Neural cell (in vitro differentiated cells): Measurements from ENCODE around the gene GFPT2. TPM values are rescaled to one million over a fixed set of nuclear protein-coding genes. Genes with fewer than 3 reads are reported as not detected.
A peak's percentile ranks its signal among the peaks of the same experiment; 100 is the strongest.

Experiments used
- H2AFZ ChIP-seq: fragments of 200-600, 300-800 bp; sonication (generic), shearing (Covaris generic); 2 replicates; pipeline ENCODE4 v1.6.0; 2014; ENCODE audit warnings: low read depth, mild to moderate bottlenecking, antibody characterized with exemption, low read length, moderate library complexity
- H3F3A ChIP-seq: fragments of 200-600 bp; shearing (Covaris generic); 2 replicates; pipeline ENCODE4 v1.6.1; 2016; ENCODE audit warnings: mild to moderate bottlenecking, moderate library complexity, mixed read lengths, antibody characterized with exemption, low read length; ENCODE audit not compliant: insufficient read depth, poor library complexity, severe bottlenecking
- H3K27ac ChIP-seq: fragments of 200-600, 300-800 bp; sonication (generic), shearing (Covaris generic); 2 replicates; pipeline ENCODE4 v1.5.1; 2014; ENCODE audit warnings: mild to moderate bottlenecking, low read length, moderate library complexity
- H3K27me3 ChIP-seq: fragments of 300-800, 200-600 bp; sonication (generic), shearing (Covaris generic); 2 replicates; pipeline ENCODE4 v1.6.0; 2014; ENCODE audit warnings: mild to moderate bottlenecking, low read depth, low read length, moderate library complexity; ENCODE audit not compliant: insufficient read depth
- H3K36me3 ChIP-seq: fragments of 300-800, 200-600 bp; sonication (generic), shearing (Covaris generic); 2 replicates; pipeline ENCODE4 v1.5.1; 2014; ENCODE audit warnings: mild to moderate bottlenecking, antibody characterized with exemption, low read length, moderate library complexity; ENCODE audit not compliant: insufficient read depth
- H3K4me2 ChIP-seq: fragments of 300-800, 200-600 bp; sonication (generic), shearing (Covaris generic); 2 replicates; pipeline ENCODE4 v1.6.0; 2014; ENCODE audit warnings: mild to moderate bottlenecking, low read length
- H3K4me3 ChIP-seq: fragments of 300-800, 200-600 bp; sonication (generic), shearing (Covaris generic); 2 replicates; pipeline ENCODE4 v1.5.1; 2014; ENCODE audit warnings: mild to moderate bottlenecking, low read length, moderate library complexity
- H3K79me2 ChIP-seq: fragments of 200-600 bp; shearing (Covaris generic); replicated peaks from 2 replicates; pipeline ENCODE4 v1.6.0; 2014; ENCODE audit warnings: mild to moderate bottlenecking, low read length, moderate library complexity; ENCODE audit not compliant: insufficient read depth
- H3K9ac ChIP-seq: fragments of 300-800, 200-600 bp; sonication (generic), shearing (Covaris generic); 2 replicates; pipeline ENCODE4 v1.6.1; 2016; ENCODE audit warnings: mild to moderate bottlenecking, low read length, mixed read lengths
- H3K9me2 ChIP-seq: fragments of 200-600 bp; shearing (Covaris generic); 2 replicates; pipeline ENCODE4 v1.6.1; 2016; ENCODE audit warnings: mild to moderate bottlenecking, low read length, mixed read lengths; ENCODE audit not compliant: insufficient read depth
- H3K9me3 ChIP-seq: fragments of 200-600, 300-800 bp; sonication (generic), shearing (Covaris generic); 2 replicates; pipeline ENCODE4 v1.6.1; 2016; ENCODE audit warnings: mild to moderate bottlenecking, mixed run types, low read length, moderate library complexity, mixed read lengths
- H4K20me1 ChIP-seq: fragments of 200-600 bp; shearing (Covaris generic); 2 replicates; pipeline ENCODE4 v1.6.1; 2016; ENCODE audit warnings: mild to moderate bottlenecking, mixed run types; ENCODE audit not compliant: insufficient read depth
- CTCF ChIP-seq: fragments of 450-650 bp; IDR thresholded peaks from 2 replicates; pipeline ENCODE4 v1.5.1; 2014; ENCODE audit warnings: antibody characterized with exemption, mild to moderate bottlenecking, moderate library complexity; ENCODE audit not compliant: poor library complexity, severe bottlenecking
- EP300 ChIP-seq: fragments of 450-650 bp; conservative IDR thresholded peaks from 2 replicates; pipeline ENCODE4 v1.6.1; 2014; ENCODE audit warnings: antibody characterized with exemption, mild to moderate bottlenecking, moderate library complexity; ENCODE audit not compliant: poor library complexity, severe bottlenecking
- EZH2 ChIP-seq: fragments of 200-600, 300-800 bp; shearing (Covaris generic), sonication (generic); IDR thresholded peaks from 2 replicates; pipeline ENCODE4 v1.6.1; 2014; ENCODE audit warnings: antibody characterized with exemption, low read length, borderline replicate concordance, mild to moderate bottlenecking; ENCODE audit not compliant: insufficient read depth, poor library complexity, severe bottlenecking
- MXI1 ChIP-seq: fragments of 450-650 bp; conservative IDR thresholded peaks from 2 replicates; pipeline ENCODE4 v1.6.1; 2014; ENCODE audit warnings: antibody characterized with exemption, mild to moderate bottlenecking; ENCODE audit not compliant: poor library complexity, severe bottlenecking
- POLR2AphosphoS5 ChIP-seq: IDR thresholded peaks from 2 replicates; pipeline ENCODE4 v1.6.1; 2012
- RAD21 ChIP-seq: fragments of 450-650 bp; conservative IDR thresholded peaks from 2 replicates; pipeline ENCODE4 v1.6.1; 2014; ENCODE audit warnings: antibody characterized with exemption, mild to moderate bottlenecking, moderate library complexity
- REST ChIP-seq: IDR thresholded peaks from 2 replicates; pipeline ENCODE4 v1.6.1; 2012; ENCODE audit warnings: borderline replicate concordance
- SMC3 ChIP-seq: fragments of 450-650 bp; conservative IDR thresholded peaks from 2 replicates; pipeline ENCODE4 v1.6.1; 2014; ENCODE audit warnings: antibody characterized with exemption, mild to moderate bottlenecking, moderate library complexity; ENCODE audit not compliant: poor library complexity
- TAF1 ChIP-seq: IDR thresholded peaks from 2 replicates; pipeline ENCODE4 v1.6.1; 2012; ENCODE audit warnings: low read depth
- polyA plus RNA-seq: library from polyadenylated mRNA; depleted of rRNA; stranded (reverse); fragments of >200 nt; gene quantifications from 2 replicates; pipeline ENCODE4 v1.2.3, GENCODE V29; 2014

GFPT2 gene
- polyA plus RNA-seq, 1 donor from 2014 or later, result 9.2 TPM

- no peaks in the 10 kb centered on the region for H3K9me2 ChIP-seq
- H3K79me2 ChIP-seq, result no peaks in the 10 kb centered on the region
- TF ChIP-seq TAF1, result no peak
- no peak for TF ChIP-seq POLR2AphosphoS5
- TF ChIP-seq EP300, result no peak
- TF ChIP-seq MXI1, result no peak
- no peak for TF ChIP-seq SMC3
- TF ChIP-seq RAD21, result no peak
- TF ChIP-seq REST, result no peak
- TF ChIP-seq CTCF, result no peak
- TF ChIP-seq EZH2, result no peak
- H2AFZ ChIP-seq, result no peak overlapping the region
- H3K4me3 ChIP-seq, result no peak overlapping the region
- no peak overlapping the region for H3K4me2 ChIP-seq
- no peaks in the 10 kb centered on the region for H3K9me3 ChIP-seq
- no peaks in the 10 kb centered on the region for H3F3A ChIP-seq
- H3K36me3 ChIP-seq, result no peaks in the 10 kb centered on the region
- H3K27ac ChIP-seq, result no peak overlapping the region
- H3K9ac ChIP-seq, result no peak overlapping the region
- no peaks in the 10 kb centered on the region for H3K27me3 ChIP-seq
- H4K20me1 ChIP-seq, result no peaks in the 10 kb centered on the region
These were observed 24.0 kb downstream of the GFPT2 start for GRCh38 chr5:180329138-180329435.

- H3K4me2 ChIP-seq, result no peak overlapping the region
- H3K4me3 ChIP-seq, result no peak overlapping the region
- no peaks in the 10 kb centered on the region for H3K9me3 ChIP-seq
- H3K27me3 ChIP-seq, result no peaks in the 10 kb centered on the region
- H3F3A ChIP-seq, result no peaks in the 10 kb centered on the region
- no peaks in the 10 kb centered on the region for H4K20me1 ChIP-seq
- H3K27ac ChIP-seq, result no peak overlapping the region
- peak; percentile 57 for TF ChIP-seq CTCF
- TF ChIP-seq MXI1, result no peak
- TF ChIP-seq SMC3, result peak; percentile 33
- TF ChIP-seq EP300, result no peak
- TF ChIP-seq REST, result no peak
- TF ChIP-seq POLR2AphosphoS5, result no peak
- no peak for TF ChIP-seq TAF1
- H3K36me3 ChIP-seq, result no peaks in the 10 kb centered on the region
- H3K9ac ChIP-seq, result no peak overlapping the region
- no peak overlapping the region for H2AFZ ChIP-seq
- H3K9me2 ChIP-seq, result no peaks in the 10 kb centered on the region
- no peaks in the 10 kb centered on the region for H3K79me2 ChIP-seq
These were observed 24.6 kb downstream of the GFPT2 start for GRCh38 chr5:180328296-180329137.
